ENCODE results near the gene RRP36.

Gene RRP36

DNA sequence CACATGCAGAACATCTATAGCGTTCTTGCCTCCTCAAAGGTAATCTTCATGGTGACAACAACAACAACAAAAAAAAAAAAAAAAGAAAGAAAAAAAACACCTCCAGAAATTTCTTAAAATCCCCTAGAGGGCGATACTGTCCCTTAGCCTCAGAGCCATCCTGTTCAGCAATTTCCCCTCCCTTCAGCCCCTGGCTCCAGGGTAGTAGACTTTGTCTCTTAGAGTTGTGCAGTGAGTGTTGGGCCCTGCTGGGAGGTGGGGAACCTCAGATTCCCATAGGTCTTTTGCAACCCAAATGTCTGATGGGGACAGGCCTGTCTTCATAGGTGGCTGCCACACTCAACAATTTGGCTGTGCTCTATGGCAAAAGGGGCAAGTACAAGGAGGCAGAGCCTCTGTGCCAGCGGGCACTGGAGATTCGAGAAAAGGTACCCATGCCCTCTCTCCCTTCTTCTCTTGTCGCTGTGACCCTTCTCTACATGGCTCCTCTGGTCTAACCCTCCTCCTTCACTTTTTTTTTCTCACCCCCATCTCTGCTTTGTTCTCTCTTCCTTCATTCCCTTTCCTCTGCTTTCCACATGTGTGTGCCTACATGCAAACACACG, 48.7 kb downstream of the RRP36 start:
- Histone ChIP-seq H3K9me2 (replicated peaks; ENCODE audit: insufficient read depth, low read length) (no peaks in the 10 kb centered on the region), H3K36me3 (ENCODE audit: low read length) (no peaks in the 10 kb centered on the region), H4K20me1 (ENCODE audit: low read depth, low read length) (no peaks in the 10 kb centered on the region), H3K9ac (ENCODE audit: low read length) (no peak overlapping the region), H3K4me2 (ENCODE audit: low read depth, low read length, poor library complexity, severe bottlenecking) (no peak overlapping the region), H2AFZ (ENCODE audit: low read depth, low read length, severe bottlenecking) (no peak overlapping the region), H3K9me3 (ENCODE audit: insufficient read depth, low read length) (no peaks in the 10 kb centered on the region), H3F3A (ENCODE audit: insufficient read depth) (no peaks in the 10 kb centered on the region), H3K4me3 (ENCODE audit: insufficient read depth, low read length, poor library complexity, severe bottlenecking) (no peak overlapping the region), H3K27me3 (ENCODE audit: low read length) (no peaks in the 10 kb centered on the region), H3K79me2 (ENCODE audit: insufficient read depth, low read length) (no peaks in the 10 kb centered on the region), H3K27ac (ENCODE audit: low read depth, low read length) (no peak overlapping the region)
- peak; percentile 78 for TF ChIP-seq CTCF (IDR thresholded peaks at IDR 0.05; ENCODE audit: insufficient read depth, low read length, poor library complexity, severe bottlenecking)
- no peak for TF ChIP-seq EZH2phosphoT487 (conservative IDR thresholded peaks at IDR 0.05; ENCODE audit: low read length)

GRCh38 chr6:43074847-43075669, 53.6 kb downstream of the RRP36 start:
- Histone ChIP-seq H3K9ac (ENCODE audit: low read length) (no peak overlapping the region), H3K9me3 (ENCODE audit: insufficient read depth, low read length) (no peaks in the 10 kb centered on the region), H3F3A (ENCODE audit: insufficient read depth) (no peaks in the 10 kb centered on the region), H3K27ac (ENCODE audit: low read depth, low read length) (no peak overlapping the region), H2AFZ (ENCODE audit: low read depth, low read length, severe bottlenecking) (no peak overlapping the region), H3K9me2 (replicated peaks; ENCODE audit: insufficient read depth, low read length) (no peaks in the 10 kb centered on the region), H3K4me3 (ENCODE audit: insufficient read depth, low read length, poor library complexity, severe bottlenecking) (no peak overlapping the region), H3K4me2 (ENCODE audit: low read depth, low read length, poor library complexity, severe bottlenecking) (no peak overlapping the region), H4K20me1 (ENCODE audit: low read depth, low read length) (no peaks in the 10 kb centered on the region), H3K27me3 (ENCODE audit: low read length) (no peaks in the 10 kb centered on the region), H3K36me3 (ENCODE audit: low read length) (no peaks in the 10 kb centered on the region), H3K79me2 (ENCODE audit: insufficient read depth, low read length) (no peaks in the 10 kb centered on the region)
- TF ChIP-seq EZH2phosphoT487 (conservative IDR thresholded peaks at IDR 0.05; ENCODE audit: low read length) (no peak), CTCF (IDR thresholded peaks at IDR 0.05; ENCODE audit: insufficient read depth, low read length, poor library complexity, severe bottlenecking) (no peak)

- no peak for TF ChIP-seq CTCF (IDR thresholded peaks at IDR 0.05; ENCODE audit: insufficient read depth, low read length, poor library complexity, severe bottlenecking)
- no peak for TF ChIP-seq EZH2phosphoT487 (conservative IDR thresholded peaks at IDR 0.05; ENCODE audit: low read length)
- Histone ChIP-seq H3K4me2 (ENCODE audit: low read depth, low read length, poor library complexity, severe bottlenecking) (peak within 1 kb of the TSS; percentile 55), H3K79me2 (ENCODE audit: insufficient read depth, low read length) (no peaks in the 10 kb centered on the region), H3K4me3 (ENCODE audit: insufficient read depth, low read length, poor library complexity, severe bottlenecking) (peak within 1 kb of the TSS; percentile 40), H3K27me3 (ENCODE audit: low read length) (no peaks in the 10 kb centered on the region), H3K27ac (ENCODE audit: low read depth, low read length) (no peak within 1 kb of the TSS), H3K36me3 (ENCODE audit: low read length) (no peaks in the 10 kb centered on the region), H2AFZ (ENCODE audit: low read depth, low read length, severe bottlenecking) (peak within 1 kb of the TSS; percentile 22), H3K9me2 (replicated peaks; ENCODE audit: insufficient read depth, low read length) (no peaks in the 10 kb centered on the region), H3K9ac (ENCODE audit: low read length) (peak within 1 kb of the TSS; percentile 42; the same call in 1 of the 2 replicates), H4K20me1 (ENCODE audit: low read depth, low read length) (no peaks in the 10 kb centered on the region), H3K9me3 (ENCODE audit: insufficient read depth, low read length) (no peaks in the 10 kb centered on the region), H3F3A (ENCODE audit: insufficient read depth) (no peaks in the 10 kb centered on the region)
Observed at GRCh38 chr6:43075670-43076463, 54.4 kb downstream of the RRP36 start, which contains the start of gene PTK7. PTK7 (plus strand) TSS chr6:43076314; CDS start chr6:43076489, 175 bp downstream.
